SK-N-SH treated with all-trans-retinoic acid at 6 μM for 48 hours (cell line): ENCODE results near the gene FNBP1L.

Experiments
- ATAC-seq: fragments of 200-7000 bp; cut with Tn5 transposase; 3 replicates; pipeline ENCODE4 v1.9.1; 2020; ENCODE audit warnings: mild to moderate bottlenecking, moderate library complexity
- ARNTL ChIP-seq: fragments of 450-650 bp; formaldehyde crosslinking; IDR thresholded peaks from 2 replicates; pipeline ENCODE4 v1.5.0; 2020; ENCODE audit warnings: low read depth, mild to moderate bottlenecking, moderate library complexity, borderline replicate concordance
- GLIS3 ChIP-seq: fragments of 250-450 bp; sonication (Bioruptor Pico); IDR thresholded peaks from 2 replicates; pipeline ENCODE4 v1.5.0; 2020; ENCODE audit warnings: mild to moderate bottlenecking, moderate library complexity
- ISL1 ChIP-seq: fragments of 250-450 bp; sonication (Bioruptor Pico); IDR thresholded peaks from 2 replicates; pipeline ENCODE4 v2.1.2; 2022; ENCODE audit warnings: mild to moderate bottlenecking, moderate library complexity
- OSR1 ChIP-seq: fragments of 250-450 bp; sonication (Bioruptor Pico); IDR thresholded peaks from 2 replicates; pipeline ENCODE4 v1.8.0; 2022; ENCODE audit warnings: moderate library complexity, mild to moderate bottlenecking, inconsistent platforms
- PPARA ChIP-seq: fragments of 250-450 bp; sonication (Bioruptor Pico); IDR thresholded peaks from 2 replicates; pipeline ENCODE4 v1.5.0; 2020; ENCODE audit warnings: mild to moderate bottlenecking, borderline replicate concordance
- RARB ChIP-seq: fragments of 250-450 bp; sonication (Bioruptor Pico); IDR thresholded peaks from 2 replicates; pipeline ENCODE4 v1.8.0; 2021; ENCODE audit warnings: mild to moderate bottlenecking, moderate library complexity
- SNAI2 ChIP-seq: fragments of 250-450 bp; sonication (Bioruptor Pico); IDR thresholded peaks from 2 replicates; pipeline ENCODE4 v1.5.0; 2020; ENCODE audit warnings: mild to moderate bottlenecking, moderate library complexity
- TCF4 ChIP-seq: fragments of 250-450 bp; sonication (Bioruptor Pico); IDR thresholded peaks from 2 replicates; pipeline ENCODE4 v1.8.0; 2021; ENCODE audit warnings: mild to moderate bottlenecking, moderate library complexity, borderline replicate concordance
- TOX ChIP-seq: fragments of 250-450 bp; sonication (Bioruptor Pico); IDR thresholded peaks from 2 replicates; pipeline ENCODE4 v1.8.0; 2021; ENCODE audit warnings: mild to moderate bottlenecking, moderate library complexity, borderline replicate concordance
- ZC3H10 ChIP-seq: fragments of 250-450 bp; sonication (Bioruptor Pico); IDR thresholded peaks from 2 replicates; pipeline ENCODE4 v1.5.1; 2021; ENCODE audit warnings: mild to moderate bottlenecking, moderate library complexity
- ZFP3 ChIP-seq: fragments of 250-450 bp; sonication (Bioruptor Pico); IDR thresholded peaks from 2 replicates; pipeline ENCODE4 v1.5.0; 2020; ENCODE audit warnings: mild to moderate bottlenecking, moderate library complexity
- ZNF8 ChIP-seq: fragments of 450-650 bp; formaldehyde crosslinking; IDR thresholded peaks from 2 replicates; pipeline ENCODE4 v1.5.0; 2020; ENCODE audit warnings: mild to moderate bottlenecking, moderate library complexity
- TF ChIP-seq, protein P1 (sequence below): fragments of 250-450 bp; sonication (Bioruptor Pico); IDR thresholded peaks from 2 replicates; pipeline ENCODE4 v1.8.0; 2020; ENCODE audit warnings: mild to moderate bottlenecking, moderate library complexity, borderline replicate concordance
- TF ChIP-seq, protein P2 (sequence below): fragments of 250-450 bp; sonication (Bioruptor Pico); IDR thresholded peaks from 2 replicates; pipeline ENCODE4 v1.5.1; 2021; ENCODE audit warnings: mild to moderate bottlenecking, moderate library complexity
- TF ChIP-seq, protein P3 (sequence below): fragments of 250-450 bp; sonication (Bioruptor Pico); IDR thresholded peaks from 2 replicates; pipeline ENCODE4 v1.5.0; 2020; ENCODE audit warnings: mild to moderate bottlenecking, moderate library complexity
- TF ChIP-seq, protein P4 (sequence below): fragments of 250-450 bp; sonication (Bioruptor Pico); IDR thresholded peaks from 2 replicates; pipeline ENCODE4 v1.5.1; 2020; ENCODE audit warnings: low read depth, mild to moderate bottlenecking, moderate library complexity

The FNBP1L gene

DNA sequence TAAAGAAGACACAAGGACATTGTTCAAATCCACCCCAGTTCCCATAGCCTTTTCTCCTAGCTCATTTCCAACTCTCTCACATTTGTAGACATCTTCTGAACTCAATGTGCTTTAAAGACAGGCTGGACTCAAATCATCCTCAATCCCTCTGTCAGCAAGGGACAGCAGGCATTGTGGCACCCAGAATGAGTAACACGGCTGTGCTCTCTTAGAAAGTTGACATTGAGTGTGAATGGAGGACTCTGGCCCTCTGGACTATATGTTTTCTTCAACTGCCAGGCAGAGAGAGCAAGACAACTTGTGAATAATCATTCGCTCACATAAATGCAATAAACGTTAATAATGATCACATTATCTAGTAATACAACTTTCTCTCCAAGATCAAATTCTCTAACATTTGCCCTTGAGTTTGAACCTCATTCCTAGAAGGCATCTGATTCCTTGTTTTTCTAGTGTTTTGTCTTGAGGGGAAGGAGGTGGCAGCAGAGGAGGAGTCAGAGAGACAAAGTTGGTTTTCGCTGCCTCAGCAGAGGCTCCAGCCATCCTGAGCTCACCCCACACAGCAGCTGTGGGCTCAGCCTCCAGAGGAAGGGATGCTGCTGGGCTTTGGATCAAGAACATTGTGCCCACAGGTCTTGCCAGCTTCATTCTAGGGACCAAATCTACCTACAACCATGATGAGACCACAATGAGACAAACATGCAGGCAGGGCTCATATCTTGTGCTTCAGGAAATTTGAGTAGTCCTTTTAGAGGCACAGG is 148.6 kb downstream of the FNBP1L start:
- TF ChIP-seq, protein P1, sequence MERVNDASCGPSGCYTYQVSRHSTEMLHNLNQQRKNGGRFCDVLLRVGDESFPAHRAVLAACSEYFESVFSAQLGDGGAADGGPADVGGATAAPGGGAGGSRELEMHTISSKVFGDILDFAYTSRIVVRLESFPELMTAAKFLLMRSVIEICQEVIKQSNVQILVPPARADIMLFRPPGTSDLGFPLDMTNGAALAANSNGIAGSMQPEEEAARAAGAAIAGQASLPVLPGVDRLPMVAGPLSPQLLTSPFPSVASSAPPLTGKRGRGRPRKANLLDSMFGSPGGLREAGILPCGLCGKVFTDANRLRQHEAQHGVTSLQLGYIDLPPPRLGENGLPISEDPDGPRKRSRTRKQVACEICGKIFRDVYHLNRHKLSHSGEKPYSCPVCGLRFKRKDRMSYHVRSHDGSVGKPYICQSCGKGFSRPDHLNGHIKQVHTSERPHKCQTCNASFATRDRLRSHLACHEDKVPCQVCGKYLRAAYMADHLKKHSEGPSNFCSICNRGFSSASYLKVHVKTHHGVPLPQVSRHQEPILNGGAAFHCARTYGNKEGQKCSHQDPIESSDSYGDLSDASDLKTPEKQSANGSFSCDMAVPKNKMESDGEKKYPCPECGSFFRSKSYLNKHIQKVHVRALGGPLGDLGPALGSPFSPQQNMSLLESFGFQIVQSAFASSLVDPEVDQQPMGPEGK (CRISPR knock-in tag) = no peak
- TF ChIP-seq TCF4 (CRISPR knock-in tag) (no peak), RARB (no peak), TOX (CRISPR knock-in tag) (no peak)
- TF ChIP-seq, protein P2, sequence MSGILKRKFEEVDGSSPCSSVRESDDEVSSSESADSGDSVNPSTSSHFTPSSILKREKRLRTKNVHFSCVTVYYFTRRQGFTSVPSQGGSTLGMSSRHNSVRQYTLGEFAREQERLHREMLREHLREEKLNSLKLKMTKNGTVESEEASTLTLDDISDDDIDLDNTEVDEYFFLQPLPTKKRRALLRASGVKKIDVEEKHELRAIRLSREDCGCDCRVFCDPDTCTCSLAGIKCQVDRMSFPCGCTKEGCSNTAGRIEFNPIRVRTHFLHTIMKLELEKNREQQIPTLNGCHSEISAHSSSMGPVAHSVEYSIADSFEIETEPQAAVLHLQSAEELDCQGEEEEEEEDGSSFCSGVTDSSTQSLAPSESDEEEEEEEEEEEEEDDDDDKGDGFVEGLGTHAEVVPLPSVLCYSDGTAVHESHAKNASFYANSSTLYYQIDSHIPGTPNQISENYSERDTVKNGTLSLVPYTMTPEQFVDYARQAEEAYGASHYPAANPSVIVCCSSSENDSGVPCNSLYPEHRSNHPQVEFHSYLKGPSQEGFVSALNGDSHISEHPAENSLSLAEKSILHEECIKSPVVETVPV (CRISPR knock-in tag) = no peak
- TF ChIP-seq, all 23 proteins: peak for 0
- ATAC-seq = no peak

DNA sequence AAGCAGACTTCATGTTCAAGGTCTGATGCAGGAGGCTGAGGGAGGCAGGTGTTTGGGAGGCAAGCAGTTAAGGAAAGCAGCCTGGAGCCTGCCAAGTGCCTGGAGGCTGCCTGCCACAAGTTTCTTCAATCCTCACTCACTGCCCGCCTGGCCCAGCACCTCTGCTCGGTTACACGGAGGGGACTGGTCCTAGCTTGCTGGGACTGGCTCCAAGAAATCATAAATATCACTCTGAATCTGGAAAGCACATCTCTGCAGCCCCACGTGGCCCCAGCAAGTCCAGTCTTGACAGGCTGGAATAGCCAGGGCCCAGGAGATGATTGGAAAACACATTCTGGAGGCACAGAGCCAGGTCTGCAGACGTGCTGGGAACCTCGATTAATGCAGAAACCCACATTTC is 149.8 kb downstream of the FNBP1L start:
- TF ChIP-seq ZNF8 (CRISPR knock-in tag) (no peak), TCF4 (CRISPR knock-in tag) (peak; percentile 55; the same call in 1 of the 2 replicates), SNAI2 (CRISPR knock-in tag) (peak; percentile 22; the same call in 1 of the 2 replicates)
- TF ChIP-seq, protein P3, sequence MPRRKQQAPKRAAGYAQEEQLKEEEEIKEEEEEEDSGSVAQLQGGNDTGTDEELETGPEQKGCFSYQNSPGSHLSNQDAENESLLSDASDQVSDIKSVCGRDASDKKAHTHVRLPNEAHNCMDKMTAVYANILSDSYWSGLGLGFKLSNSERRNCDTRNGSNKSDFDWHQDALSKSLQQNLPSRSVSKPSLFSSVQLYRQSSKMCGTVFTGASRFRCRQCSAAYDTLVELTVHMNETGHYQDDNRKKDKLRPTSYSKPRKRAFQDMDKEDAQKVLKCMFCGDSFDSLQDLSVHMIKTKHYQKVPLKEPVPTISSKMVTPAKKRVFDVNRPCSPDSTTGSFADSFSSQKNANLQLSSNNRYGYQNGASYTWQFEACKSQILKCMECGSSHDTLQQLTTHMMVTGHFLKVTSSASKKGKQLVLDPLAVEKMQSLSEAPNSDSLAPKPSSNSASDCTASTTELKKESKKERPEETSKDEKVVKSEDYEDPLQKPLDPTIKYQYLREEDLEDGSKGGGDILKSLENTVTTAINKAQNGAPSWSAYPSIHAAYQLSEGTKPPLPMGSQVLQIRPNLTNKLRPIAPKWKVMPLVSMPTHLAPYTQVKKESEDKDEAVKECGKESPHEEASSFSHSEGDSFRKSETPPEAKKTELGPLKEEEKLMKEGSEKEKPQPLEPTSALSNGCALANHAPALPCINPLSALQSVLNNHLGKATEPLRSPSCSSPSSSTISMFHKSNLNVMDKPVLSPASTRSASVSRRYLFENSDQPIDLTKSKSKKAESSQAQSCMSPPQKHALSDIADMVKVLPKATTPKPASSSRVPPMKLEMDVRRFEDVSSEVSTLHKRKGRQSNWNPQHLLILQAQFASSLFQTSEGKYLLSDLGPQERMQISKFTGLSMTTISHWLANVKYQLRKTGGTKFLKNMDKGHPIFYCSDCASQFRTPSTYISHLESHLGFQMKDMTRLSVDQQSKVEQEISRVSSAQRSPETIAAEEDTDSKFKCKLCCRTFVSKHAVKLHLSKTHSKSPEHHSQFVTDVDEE (CRISPR knock-in tag) = peak; percentile 10; the same call in 1 of the 2 replicates
- peak; percentile 70 for ATAC-seq

DNA sequence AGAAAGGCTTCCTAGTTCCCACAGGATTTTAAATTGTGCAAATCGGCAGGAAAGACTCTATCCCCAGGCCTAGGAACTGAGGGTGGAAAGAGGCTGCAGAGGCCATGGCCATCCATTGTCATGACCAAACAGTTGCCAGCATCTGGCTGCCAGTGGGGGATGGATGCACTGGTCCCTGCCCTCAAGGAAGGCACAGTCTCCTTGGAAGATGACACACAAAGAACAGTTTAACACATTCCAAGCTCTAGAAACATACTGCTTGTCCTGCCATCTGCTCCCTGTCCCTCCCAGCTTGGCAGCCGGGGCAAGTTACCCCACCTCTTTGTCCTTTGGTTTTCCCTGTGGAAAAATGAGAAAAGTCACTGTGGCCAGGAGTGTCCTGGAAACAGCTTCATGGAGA is 150.5 kb downstream of the FNBP1L start:
- ATAC-seq = no peak
- TF ChIP-seq ZC3H10 (no peak), ISL1 (CRISPR knock-in tag) (no peak), GLIS3 (CRISPR knock-in tag) (no peak), TCF4 (CRISPR knock-in tag) (no peak), ARNTL (CRISPR knock-in tag) (no peak), SNAI2 (CRISPR knock-in tag) (no peak), ZFP3 (CRISPR knock-in tag) (no peak), OSR1 (CRISPR knock-in tag) (no peak), PPARA (CRISPR knock-in tag) (no peak)
- TF ChIP-seq, protein P3 (CRISPR knock-in tag) = no peak
- TF ChIP-seq, protein P2 (CRISPR knock-in tag) = no peak
- TF ChIP-seq, protein P4, sequence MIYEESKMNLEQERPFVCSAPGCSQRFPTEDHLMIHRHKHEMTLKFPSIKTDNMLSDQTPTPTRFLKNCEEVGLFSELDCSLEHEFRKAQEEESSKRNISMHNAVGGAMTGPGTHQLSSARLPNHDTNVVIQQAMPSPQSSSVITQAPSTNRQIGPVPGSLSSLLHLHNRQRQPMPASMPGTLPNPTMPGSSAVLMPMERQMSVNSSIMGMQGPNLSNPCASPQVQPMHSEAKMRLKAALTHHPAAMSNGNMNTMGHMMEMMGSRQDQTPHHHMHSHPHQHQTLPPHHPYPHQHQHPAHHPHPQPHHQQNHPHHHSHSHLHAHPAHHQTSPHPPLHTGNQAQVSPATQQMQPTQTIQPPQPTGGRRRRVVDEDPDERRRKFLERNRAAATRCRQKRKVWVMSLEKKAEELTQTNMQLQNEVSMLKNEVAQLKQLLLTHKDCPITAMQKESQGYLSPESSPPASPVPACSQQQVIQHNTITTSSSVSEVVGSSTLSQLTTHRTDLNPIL (CRISPR knock-in tag) = no peak
